ENCODE measurements around the gene SMPD2.
"Not testable (repeated sequence)": the region's sequence is repeated elsewhere in the genome, so short reads cannot be mapped to it uniquely, and the experiment has no call there.

Gene SMPD2

GRCh38 chr6:109447878-109448555 lies 7.5 kb downstream of the SMPD2 start:
- no peak for DNase-seq

- no peak for DNase-seq
Observed at GRCh38 chr6:109448615-109449014, 8.1 kb downstream of the SMPD2 start.

- DNase-seq: no peak
Observed at GRCh38 chr6:109449064-109449794, 8.7 kb downstream of the SMPD2 start.

GRCh38 chr6:109449795-109450673 lies 9.5 kb downstream of the SMPD2 start:
- DNase-seq: no peak

DNA sequence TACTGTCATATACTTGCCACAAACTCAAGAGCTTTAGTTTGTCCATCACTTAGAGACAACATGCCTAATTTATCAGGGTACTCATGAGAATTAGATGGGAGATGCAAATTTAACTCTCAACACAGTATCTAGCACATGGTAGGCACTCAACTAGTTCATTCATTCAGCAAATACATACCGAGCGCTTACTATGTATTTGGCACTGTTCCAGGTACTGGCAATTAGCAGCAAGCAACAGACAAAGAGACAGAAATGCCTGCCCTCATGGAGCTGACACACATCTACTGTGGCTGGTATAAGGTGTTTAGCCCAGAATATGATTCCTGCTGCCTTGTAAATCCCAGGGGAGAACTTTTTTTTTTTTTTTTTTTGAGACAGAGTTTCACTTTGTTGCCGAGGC lies 10.3 kb downstream of the SMPD2 start:
- no peak for DNase-seq

- DNase-seq: no peak
Observed at GRCh38 chr6:109451376-109451775, 10.9 kb downstream of the SMPD2 start.

DNA sequence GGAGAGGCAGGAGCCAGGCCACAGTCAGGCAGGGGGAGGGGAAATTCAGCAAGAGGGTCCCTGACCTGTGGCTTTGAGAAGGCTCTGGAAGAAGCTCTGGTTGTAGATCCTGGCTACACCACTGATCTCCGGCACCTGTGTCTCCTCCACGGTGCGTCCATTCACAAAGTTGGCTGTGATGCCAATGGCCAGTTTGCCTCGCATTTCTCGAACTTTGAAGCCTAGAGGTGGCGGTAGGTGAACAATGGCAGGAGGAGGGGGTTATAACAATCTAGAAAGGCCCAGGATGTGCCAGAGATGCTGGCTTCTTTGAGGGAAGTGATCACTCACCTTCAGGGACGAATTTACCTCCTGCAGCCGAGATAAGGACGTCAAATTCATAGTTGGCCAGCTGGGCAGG lies 11.7 kb downstream of the SMPD2 start:
- no peak for DNase-seq

GRCh38 chr6:109453156-109453555 lies 12.6 kb downstream of the SMPD2 start:
- DNase-seq: no peak

- peak; percentile 73 for DNase-seq
Observed at GRCh38 chr6:109453594-109454495, 13.3 kb downstream of the SMPD2 start.

DNA sequence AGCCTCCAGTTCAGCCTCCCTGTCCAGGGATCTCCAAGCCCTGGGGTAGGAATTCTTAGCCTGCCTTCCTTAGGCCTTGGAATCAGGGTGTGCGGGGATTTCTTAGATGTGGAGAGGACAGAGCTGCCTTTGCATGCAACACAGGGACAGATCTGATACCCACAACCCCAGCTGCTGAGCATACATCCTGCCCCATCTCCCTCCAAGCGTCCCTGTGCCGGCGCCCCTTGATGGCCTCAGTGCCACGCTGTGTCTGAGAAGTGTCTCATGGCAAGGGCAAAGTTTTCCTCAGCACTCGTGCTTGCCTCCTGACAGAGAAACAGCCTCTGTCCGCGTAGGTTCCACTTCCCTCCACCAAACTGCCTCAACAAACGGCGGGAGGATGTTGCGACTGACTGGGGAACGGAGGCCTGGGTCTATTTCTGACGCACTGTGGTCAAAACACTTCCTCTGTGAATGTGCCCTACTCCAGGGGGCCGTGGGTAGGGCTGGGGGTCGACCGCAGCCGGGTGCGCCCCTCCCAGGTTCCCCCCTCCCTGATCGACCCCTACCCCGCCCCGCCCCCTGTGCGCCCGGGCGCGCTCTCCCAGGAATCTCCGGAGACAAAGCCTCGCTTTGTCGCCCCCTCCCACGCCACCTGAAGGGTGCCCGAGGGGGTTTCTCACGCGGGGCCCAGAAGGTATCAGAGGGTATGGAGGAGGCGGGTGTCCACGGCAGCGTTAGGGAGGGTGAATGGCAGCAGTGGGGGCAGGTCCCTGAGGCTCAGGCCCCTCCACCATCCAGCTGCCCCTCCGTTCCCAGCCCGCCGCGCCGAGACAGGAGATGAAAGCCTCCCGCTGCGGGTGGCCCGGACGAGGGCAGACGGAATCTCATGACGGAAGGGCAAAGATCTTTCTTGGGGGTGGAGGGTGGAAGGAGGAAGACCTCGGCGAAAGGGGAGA lies 14.2 kb downstream of the SMPD2 start:
- DNase-seq: peak; percentile 73

DNA sequence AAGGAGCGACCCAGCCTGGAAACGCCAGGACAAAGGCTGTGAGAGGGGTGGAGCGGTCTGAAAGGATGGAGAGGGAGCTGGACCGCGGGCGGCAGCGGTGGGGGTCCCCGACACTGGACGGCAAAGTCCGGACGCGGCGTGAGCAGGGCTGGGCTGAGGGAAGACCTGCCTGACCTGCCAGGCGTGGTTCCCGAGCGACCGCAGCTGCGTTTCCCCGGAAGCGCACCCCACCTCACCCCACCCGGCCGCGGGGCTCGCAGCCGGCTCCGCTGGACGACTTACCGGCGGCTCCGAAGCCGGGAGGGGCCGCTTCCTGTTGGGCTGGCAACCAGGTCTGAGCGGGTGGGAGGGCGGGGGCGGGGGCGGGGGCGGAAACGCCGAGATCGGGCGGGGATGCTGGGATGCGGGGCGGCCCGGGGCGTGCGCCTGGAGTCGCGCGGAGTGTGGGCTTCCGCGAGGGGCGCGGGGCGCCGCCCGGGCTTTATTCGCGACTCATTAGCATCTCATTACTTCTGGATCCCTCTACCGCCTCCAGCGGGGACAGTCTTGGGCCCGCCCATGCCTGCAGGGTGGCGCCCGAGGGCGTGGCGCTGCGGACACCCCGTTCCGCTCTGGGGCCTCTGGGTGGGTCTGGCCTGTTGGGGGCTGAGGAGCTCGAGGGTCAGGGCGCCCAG lies 15.1 kb downstream of the SMPD2 start, which contains the start of gene MICAL1:
MICAL1 (minus strand) TSS at position 336 of the 674 bp plus-strand sequence. CDS start 1,576 bp downstream, outside the sequence.
- peak; percentile 87 for DNase-seq

DNA sequence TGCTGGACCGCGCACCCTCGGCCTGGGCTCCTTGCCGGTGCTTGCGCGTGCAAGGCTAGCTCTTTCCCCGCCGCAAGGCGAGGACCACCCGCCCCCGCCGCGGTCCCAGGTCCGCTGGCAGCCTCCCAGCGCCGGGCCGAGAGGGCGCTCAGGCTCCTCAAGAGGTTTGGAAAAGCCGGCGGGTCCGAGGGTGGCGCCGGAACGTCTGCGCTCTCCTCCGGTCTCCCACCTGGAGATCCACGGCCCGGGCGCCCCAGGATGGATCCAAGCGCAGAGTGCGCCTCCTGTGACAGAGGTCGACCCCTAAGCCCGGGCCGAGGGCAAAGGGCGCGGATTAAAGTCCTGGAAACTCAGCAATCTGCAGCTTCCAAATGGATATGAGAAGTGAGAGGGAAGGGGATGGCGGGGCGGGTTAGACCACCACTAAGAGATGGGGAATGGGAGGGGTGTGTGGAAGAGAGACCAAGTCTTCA lies 15.6 kb downstream of the SMPD2 start:
- DNase-seq: no peak

DNA sequence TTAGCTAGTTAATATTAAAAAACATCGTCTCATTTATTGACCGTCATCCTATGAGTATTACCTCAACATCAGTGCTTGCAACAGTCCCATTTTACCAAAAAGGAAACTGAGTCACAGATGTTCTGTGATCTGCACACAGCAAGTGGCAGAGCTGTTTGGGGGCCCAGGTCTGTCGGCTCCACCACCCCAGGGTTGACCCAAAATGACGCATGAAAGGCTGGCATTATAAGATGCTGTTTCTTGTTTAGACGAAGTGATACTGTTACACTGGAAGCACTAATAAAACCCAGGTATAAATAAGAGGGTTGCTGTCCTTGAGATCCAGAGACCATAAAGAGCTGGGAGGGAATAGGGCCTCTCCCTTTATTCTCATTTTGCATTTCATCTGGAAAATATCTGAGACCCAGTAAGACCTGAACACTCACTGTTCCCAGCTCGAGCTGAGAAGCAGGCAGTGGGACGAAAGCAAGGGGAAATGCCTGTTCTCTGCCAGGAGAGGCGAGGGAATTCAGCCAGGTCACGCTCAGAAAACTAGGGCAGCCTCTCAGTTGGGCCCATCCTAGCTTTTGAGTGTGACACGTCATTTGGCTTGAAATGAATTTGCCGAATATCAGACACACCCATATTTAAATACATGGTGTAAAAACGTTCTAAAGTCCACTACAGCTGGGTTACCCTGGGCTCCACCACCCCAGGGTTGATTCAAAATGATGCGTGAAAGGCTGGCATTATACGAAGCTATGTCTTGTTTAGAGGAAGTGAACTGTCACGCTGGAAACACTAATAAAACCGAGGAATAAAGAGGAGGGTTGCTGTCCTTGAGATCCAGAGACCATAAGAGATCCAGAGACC lies 16.4 kb downstream of the SMPD2 start:
- DNase-seq: no peak

GRCh38 chr6:109457562-109457996 lies 17.1 kb downstream of the SMPD2 start:
- DNase-seq: no peak

DNA sequence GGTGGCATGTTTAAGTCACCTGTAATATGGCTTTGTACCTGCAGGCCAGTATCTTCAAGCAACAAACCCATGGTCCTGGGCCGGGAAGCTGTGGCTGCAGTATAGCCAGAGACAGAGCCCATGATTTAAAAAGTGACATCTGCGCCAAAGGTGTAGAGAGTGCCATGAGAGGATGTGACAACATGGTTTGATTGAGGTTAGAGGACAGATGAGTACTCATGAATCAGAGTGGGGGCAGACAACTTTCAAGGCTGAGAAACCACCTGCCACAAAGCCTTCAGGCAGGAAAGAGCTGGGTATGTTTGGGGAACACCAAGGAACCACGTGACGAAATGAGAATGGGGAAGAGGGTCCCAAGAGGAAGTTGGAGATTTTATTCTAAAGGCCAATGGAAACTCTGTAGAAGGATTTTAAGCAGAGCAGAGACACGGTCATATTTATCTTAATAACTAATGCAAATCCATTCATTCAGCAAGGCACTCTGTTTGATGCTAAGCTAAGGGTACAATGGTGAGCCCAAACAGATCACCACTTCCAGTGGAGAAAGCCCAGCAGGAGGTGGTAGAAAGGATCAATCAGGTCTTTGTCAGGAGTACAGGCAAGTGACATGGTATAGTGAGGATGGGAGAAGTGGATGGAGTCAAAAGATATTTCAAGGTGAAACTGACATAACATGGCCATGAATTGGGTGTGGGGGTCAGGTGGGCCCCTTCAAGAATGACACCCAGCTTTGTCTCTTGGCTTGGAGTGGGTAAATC lies 18.4 kb downstream of the SMPD2 start:
- DNase-seq: no peak

DNA sequence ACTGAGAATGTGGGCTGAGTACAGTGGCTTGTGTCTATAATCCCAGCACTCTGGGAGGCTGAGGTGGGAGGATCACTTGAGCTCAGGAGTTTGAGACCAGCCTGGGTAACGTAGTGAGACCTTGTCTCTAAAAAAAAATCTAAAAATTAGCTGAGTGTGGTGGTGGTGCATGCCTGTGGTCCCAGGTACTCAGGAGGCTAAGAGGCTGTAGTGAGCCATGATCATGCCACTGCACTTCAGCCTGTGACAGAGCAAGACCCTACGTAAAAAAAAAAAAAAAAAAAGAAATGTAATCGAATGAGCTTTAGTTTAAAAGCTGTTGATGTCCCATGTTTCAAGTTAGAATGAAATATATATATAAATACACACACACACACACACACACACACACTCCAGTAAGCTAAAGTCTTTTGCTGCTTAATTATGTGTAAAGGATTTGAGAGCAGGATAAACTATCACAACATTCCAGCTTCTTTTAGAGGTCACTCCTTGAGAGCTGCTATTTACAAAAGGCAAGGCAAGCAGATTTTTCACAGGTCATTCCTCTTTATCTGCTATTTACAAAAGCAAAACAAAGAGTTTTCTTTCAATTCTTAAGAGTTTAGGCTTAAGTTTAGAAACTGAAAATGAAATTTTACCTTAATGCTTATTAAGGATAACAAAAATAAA lies 19.8 kb downstream of the SMPD2 start:
- peak; percentile 31 for DNase-seq

- not testable (repeated sequence) for DNase-seq
Observed at GRCh38 chr6:109461205-109461604, 20.7 kb downstream of the SMPD2 start.
